ENCODE measurements around the gene POLE. TPM values are rescaled to one million over a fixed set of nuclear protein-coding genes. Genes with fewer than 3 reads are reported as not detected.

The POLE gene
- total RNA-seq, 4 donors from 2014 or later, result 15.8 to 60.8 (median 27.1) TPM

GRCh38 chr12:132724506-132725241 lies 37.5 kb upstream of the POLE start:
- DNase-seq (ENCODE audit: low spot score) (no peak), ATAC-seq (ENCODE audit: low FRiP score) (no peak)
- TF ChIP-seq CTCF (IDR thresholded peaks at IDR 0.05), result no peak

- no peak for TF ChIP-seq CTCF (IDR thresholded peaks at IDR 0.05)
- DNase-seq (ENCODE audit: low spot score), result no peak
- ATAC-seq (ENCODE audit: low FRiP score), result no peak
These were observed 36.6 kb upstream of the POLE start for GRCh38 chr12:132723764-132724140.

- TF ChIP-seq CTCF (IDR thresholded peaks at IDR 0.05), result no peak
- DNase-seq (ENCODE audit: low spot score) (no peak), ATAC-seq (ENCODE audit: low FRiP score) (no peak)
These were observed 36.0 kb upstream of the POLE start for GRCh38 chr12:132723015-132723763.

- ATAC-seq (ENCODE audit: low FRiP score) (no peak), DNase-seq (ENCODE audit: low spot score) (no peak)
- TF ChIP-seq CTCF (IDR thresholded peaks at IDR 0.05), result no peak
These were observed 33.6 kb upstream of the POLE start for GRCh38 chr12:132720606-132721345.

GRCh38 chr12:132719954-132720324 lies 32.8 kb upstream of the POLE start:
- no peak for DNase-seq (ENCODE audit: low spot score)
- ATAC-seq (ENCODE audit: low FRiP score), result no peak

More at GRCh38 chr12:132719954-132720324, 32.8 kb upstream of the POLE start:
- no peak for TF ChIP-seq CTCF (IDR thresholded peaks at IDR 0.05)

All from omental fat pad (tissue), 4 donors.